KBM-7 (cell line): ENCODE measurements around the gene PINK1.

ENCODE experiments used
- DNase-seq: peaks from one replicate; pipeline ENCODE4 v3.0.0-alpha.2; 2015
- in situ Hi-C: fragments of 300-500 bp; cut with MboI; formaldehyde crosslinking; loops from 2 replicates; pipeline ENCODE4 v1.14.3; 2020; ENCODE audit warnings: low sequenced_read_pairs, low pct_unique_long_range_greater_than_20kb, mixed read lengths

Gene PINK1

DNA sequence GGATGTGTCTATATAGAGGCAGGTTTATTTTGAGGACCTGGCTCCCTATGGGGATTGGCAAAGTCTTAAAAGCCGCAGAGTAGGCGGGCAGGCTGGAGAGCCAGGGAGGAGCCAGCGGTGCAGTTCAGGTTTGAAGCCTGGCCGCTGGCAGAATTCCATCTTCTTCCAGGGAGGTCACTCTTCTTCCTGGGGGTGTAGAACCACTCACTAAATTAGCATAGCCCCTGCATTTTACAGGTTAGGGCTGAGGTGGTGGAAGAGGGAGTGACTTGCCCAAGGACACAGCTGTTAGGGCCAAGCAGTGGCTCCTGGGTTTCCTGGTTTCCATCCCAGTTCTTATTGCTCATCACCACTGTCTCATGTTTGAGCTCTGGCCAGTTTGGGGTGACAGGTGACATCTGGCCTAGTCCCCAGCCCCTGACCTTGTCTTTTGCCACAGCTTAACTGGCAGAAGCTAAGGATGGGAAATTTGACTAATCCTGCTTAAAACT is 1.4 kb downstream of the PINK1 start:
- peak; percentile 73 for DNase-seq
- in situ Hi-C loops: loop anchor here (10.0 kb wide), 1 partner anchor 60 kb away; no protein-coding TSS in a partner anchor

DNA sequence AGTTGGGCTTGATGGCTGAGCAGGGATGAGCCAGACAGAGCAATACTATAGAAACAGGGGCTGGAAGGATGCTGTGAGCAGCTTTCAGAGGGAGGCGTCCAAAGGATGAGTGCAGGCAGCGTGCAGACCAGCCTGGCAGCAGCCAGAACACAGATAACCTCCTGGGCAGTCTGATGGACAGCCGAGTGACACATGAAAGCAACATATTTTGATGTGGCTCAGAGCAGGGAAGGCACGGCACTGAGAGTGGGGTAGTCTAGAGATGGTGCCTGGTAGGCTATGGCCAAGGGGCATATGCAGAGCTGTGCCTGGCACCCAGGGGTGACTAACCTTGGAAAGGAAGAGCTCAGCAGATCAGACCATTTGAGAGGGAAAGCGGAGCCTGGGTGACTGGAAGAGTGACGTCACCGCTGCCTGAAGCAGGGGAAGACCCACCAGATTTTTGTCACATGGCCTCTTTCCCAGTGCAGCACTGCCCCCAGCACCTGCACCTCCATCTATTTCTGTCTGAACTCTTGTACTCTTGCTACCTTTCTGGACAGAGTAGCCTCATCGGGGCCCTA is 3.6 kb downstream of the PINK1 start:
- in situ Hi-C loops: loop anchor here (10.0 kb wide), 1 partner anchor 62 kb away; no protein-coding TSS in a partner anchor

DNA sequence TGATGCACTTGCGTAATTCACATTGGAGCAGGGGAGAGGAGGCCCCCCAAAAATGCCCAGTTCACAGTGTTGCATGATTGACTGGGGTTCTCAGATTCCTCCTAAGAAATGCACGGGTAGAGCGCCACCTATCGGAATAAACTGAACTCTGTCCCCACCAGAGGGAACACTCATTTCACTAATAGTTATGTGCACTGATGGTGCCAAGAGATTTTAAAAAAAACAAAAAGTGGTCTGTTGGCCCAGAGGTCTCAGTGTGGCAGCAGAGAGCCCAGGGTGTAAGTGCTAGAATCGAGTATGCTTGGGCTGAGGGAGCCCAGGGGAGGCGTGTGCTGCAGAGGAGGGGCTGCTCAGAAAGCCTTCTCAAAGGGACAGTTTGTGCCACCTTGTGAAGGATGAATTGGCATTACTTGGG is 6.9 kb downstream of the PINK1 start:
- peak; percentile 62 for DNase-seq
- in situ Hi-C loops: loop anchor here (10.0 kb wide), 1 partner anchor 125 kb away; no protein-coding TSS in a partner anchor

More for the DNA sequence above, 3.6 kb downstream of the PINK1 start:
- DNase-seq: no peak

DNA sequence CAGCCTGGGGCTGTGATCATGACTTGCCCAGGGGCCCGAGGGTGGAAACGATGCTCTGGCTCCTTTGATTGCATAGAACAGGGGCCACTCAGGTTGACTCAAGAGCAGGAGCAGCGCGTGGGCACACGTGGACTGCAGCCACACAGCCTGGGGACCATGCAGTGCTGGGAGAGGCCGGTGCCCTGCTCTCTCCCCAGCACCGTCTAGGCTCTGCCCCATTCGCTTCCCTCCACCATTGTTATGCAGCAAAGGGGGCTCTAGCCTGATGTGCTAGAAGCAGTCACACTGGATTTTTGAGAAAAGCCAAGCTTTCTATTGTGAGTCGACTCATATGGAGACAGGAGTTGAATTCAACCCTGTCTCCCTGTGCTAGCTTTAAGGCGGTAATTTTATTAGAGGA is 8.7 kb downstream of the PINK1 start:
- DNase-seq: no peak
- in situ Hi-C loops: loop anchor here (10.0 kb wide), 1 partner anchor 127 kb away; no protein-coding TSS in a partner anchor

DNA sequence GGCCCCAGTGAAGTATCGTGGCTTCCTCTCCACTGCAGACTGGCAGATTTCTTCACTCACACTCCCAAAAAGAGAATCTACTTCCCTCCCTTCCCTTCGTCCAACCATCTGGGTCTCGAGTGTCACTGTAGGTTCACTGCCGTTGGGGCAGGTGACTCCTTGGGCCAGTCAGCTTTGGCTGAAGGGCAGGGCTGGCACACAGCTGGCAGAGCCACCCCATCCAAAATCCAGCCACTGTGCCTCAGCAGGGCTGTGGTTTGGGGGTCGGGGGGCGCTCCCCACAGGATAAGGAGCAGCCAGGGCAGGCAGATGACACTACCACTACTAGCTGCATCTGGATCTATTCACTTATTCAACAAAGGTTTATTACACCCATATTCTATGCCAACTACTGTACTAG is 9.8 kb downstream of the PINK1 start:
- in situ Hi-C loops: loop anchor here (10.0 kb wide), 1 partner anchor 128 kb away; no protein-coding TSS in a partner anchor
- DNase-seq: no peak

DNA sequence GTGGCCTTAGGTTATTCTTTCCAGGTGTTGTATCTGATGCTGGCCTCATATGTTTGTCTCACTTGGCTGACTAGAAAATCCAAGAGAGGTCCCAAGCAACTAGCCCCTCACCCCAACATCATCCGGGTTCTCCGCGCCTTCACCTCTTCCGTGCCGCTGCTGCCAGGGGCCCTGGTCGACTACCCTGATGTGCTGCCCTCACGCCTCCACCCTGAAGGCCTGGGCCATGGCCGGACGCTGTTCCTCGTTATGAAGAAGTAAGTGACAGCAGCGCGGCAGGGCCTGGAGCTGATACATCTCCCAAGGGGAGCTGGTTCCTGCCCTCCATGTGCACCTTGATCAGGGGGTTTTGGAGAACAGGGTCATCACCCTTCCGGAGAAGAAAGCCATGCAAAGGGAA is 11.2 kb downstream of the PINK1 start:
- in situ Hi-C loops: loop anchor here (10.0 kb wide), 1 partner anchor 130 kb away; no protein-coding TSS in a partner anchor
- DNase-seq: no peak

DNA sequence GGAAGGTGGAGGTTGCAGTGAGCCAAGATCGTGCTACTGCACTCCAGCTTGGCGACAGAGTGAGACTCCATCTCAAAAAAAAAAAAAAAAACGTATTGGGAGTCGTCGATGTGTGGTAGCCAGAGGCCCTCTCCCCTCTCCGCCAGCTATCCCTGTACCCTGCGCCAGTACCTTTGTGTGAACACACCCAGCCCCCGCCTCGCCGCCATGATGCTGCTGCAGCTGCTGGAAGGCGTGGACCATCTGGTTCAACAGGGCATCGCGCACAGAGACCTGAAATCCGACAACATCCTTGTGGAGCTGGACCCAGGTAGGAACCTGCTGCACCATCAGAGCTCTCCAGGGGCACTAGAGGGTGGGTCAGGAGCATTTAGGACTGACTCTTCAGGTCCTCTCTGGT is 12.2 kb downstream of the PINK1 start:
- in situ Hi-C loops: loop anchor here (10.0 kb wide), 1 partner anchor 131 kb away; no protein-coding TSS in a partner anchor
- DNase-seq: no peak

DNA sequence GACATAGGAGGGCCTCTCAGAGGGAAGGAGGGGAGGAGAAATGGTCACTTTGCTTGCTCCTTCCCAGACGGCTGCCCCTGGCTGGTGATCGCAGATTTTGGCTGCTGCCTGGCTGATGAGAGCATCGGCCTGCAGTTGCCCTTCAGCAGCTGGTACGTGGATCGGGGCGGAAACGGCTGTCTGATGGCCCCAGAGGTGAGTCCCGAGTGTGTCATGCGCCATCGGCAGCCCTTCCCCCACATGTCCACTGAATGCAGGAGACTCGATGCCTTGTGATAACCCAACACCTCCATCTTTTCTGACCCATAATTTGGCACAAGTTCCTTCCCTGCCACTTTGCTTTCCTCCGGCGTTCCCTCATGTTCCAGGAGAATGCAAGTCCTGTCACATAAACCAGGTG is 15.2 kb downstream of the PINK1 start:
- DNase-seq: no peak
- in situ Hi-C loops: loop anchor here (10.0 kb wide), 1 partner anchor 134 kb away; no protein-coding TSS in a partner anchor

DNA sequence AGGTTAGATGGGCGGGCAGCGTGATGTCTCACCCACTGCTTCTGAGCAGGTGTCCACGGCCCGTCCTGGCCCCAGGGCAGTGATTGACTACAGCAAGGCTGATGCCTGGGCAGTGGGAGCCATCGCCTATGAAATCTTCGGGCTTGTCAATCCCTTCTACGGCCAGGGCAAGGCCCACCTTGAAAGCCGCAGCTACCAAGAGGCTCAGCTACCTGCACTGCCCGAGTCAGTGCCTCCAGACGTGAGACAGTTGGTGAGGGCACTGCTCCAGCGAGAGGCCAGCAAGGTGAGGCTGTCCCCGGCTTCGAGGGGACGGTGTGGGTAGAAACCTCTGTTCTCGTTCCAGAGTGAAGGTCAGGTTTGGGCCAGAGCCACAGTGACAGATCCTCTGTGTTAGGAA is 15.7 kb downstream of the PINK1 start:
- no peak for DNase-seq
- in situ Hi-C loops: loop anchor here (10.0 kb wide), 1 partner anchor 134 kb away; no protein-coding TSS in a partner anchor

DNA sequence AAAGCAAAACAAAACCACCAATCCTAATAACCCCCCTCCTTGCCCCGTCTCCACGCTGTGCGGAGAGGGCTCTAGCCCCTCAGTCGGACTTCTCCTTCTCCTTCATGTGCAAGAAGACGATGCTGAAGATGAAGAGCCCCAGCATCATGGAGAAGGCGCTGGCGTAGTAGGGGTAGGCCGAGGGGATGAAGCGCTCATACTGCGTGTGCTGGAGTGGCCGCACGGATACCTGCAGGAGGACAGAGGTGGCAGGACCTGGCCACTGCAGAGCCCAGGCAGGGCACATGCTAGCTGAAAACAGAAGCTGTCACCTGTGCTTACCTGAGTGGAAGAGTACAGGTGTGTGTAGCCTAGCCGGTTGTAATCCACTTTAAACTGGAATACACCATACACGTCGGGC is 19.0 kb downstream of the PINK1 start:
- in situ Hi-C loops: loop anchor here (25.0 kb wide), 1 partner anchor 740 kb away; the partner anchor contains the start of gene PLA2G2E
- no peak for DNase-seq

DNA sequence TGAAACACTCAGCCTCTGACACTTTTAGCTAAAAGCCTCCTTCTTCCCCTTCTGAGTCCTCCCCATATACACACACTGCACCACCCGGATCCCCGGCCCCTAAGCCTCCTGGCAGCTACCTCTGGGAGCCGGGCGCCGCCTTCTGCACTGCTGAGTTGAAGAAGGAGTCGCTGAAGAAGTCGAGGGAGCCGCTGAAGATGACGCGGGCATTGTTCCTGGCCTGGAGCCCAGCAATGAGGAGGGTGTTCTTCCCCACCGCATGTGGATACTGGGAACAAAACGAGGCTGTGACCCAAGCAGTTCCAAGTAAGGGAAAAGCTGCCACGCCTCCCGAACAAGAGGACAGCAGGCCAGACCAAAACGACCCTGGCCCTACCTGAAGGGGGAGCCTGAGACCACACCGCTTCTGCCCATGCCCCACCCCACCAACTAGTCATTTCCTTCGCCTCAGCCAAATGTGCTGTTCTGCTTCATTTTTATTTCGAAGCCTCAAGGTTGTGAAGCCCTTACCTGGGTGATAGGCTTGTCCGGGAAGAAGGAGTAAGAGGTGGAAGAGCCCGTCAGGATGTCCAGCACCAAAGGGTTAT is 20.9 kb downstream of the PINK1 start:
- DNase-seq: no peak
- in situ Hi-C loops: loop anchor here (25.0 kb wide), 1 partner anchor 742 kb away; the partner anchor contains the start of gene PLA2G2E

DNA sequence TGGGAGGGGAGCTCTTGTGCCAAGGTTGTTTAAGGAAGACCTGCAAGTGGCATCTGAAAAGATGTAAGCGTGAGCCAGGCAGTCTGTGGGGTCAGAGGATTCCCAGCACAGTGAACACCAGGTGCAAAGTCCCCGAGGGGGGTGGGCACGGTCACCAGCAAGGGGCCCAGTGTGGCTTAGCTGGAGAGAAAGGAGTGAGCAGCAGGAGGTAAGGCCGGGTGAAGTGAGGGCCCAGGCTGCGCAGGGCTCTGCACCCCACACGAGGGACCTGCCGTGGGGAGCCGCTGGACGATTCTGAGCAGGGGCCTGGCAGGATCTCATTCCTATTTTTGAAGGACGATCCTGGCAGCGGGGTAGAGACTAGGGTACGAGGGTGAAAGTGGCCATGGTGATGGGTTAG is 23.8 kb downstream of the PINK1 start:
- no peak for DNase-seq
- in situ Hi-C loops: loop anchor here (25.0 kb wide), 1 partner anchor 745 kb away; the partner anchor contains the start of gene PLA2G2E

DNA sequence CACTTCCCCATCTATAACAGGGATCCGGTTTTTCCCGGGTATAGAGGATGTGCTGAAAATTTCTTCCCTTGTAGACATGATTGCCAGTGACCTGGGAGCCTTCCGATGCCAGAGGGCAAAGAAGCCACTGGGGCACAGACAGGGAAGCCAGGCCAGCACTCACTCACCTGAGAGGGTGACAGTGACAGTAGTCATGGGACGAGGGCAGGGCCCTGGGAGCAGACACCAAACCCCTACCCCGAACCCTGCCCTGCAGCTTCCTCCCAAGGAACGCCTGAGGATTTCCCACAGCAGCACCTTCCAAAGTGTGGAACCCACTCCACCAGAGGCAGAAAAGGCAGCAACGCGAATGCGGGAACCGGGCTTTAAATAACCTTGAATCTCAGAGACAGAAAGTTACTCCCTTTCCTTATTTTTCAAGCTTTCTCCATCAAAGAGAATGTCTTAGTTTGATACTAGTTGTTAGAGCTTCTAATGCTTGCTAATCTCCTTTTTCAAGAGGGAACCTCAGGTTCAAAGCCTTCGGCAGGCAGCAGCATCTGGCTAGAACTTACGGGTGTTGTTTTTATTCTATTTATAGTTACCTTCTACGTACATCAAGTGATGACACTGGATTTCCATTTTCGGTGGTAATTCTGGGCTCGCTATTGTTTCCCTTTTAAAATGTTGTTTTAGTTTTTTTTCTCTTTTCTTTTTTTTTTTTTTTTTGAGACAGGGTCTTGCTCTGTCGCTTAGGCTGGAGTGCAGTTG is 25.1 kb downstream of the PINK1 start:
- in situ Hi-C loops: loop anchor here (25.0 kb wide), 1 partner anchor 746 kb away; the partner anchor contains the start of gene PLA2G2E
- DNase-seq: no peak

DNA sequence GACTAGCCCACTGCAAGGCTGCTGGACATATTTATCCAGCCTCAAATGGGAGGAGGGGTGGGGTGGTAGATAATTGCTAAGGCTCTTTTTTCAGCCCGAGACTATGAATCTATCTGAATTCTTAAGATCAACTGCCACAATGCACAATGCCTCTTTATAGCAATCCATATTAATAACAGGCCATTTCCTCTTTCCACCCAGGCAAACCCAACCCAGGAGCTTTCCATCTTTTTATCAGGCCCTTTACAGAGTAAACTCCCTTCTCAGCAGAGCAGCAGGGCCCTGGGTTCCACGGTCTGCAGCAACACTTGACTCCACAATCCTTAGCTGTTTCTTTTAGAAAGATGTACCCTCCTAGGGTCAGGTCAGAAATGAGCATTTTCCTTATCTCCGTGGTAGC is 27.1 kb downstream of the PINK1 start:
- in situ Hi-C loops: loop anchor here (25.0 kb wide), 1 partner anchor 748 kb away; the partner anchor contains the start of gene PLA2G2E
- no peak for DNase-seq

DNA sequence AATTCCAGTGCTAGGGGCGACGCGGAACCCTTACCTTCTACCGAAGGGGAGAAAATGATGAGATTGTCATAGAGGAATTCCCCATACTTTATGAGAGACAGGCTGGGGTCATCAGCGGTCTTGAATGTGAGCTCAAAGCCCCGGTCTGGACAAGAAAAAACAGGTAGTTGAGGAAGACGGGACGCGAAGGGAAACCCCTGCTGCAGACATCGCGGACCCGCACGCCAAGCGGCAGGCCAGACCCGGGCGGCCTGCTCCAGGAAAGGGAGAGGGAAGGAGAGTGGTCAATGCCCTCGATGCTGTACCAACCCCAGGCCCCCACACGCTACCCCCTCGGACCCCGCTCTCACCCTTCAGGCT is 27.6 kb downstream of the PINK1 start:
- peak; percentile 21 for DNase-seq
- in situ Hi-C loops: loop anchor here (25.0 kb wide), 1 partner anchor 749 kb away; the partner anchor contains the start of gene PLA2G2E

DNA sequence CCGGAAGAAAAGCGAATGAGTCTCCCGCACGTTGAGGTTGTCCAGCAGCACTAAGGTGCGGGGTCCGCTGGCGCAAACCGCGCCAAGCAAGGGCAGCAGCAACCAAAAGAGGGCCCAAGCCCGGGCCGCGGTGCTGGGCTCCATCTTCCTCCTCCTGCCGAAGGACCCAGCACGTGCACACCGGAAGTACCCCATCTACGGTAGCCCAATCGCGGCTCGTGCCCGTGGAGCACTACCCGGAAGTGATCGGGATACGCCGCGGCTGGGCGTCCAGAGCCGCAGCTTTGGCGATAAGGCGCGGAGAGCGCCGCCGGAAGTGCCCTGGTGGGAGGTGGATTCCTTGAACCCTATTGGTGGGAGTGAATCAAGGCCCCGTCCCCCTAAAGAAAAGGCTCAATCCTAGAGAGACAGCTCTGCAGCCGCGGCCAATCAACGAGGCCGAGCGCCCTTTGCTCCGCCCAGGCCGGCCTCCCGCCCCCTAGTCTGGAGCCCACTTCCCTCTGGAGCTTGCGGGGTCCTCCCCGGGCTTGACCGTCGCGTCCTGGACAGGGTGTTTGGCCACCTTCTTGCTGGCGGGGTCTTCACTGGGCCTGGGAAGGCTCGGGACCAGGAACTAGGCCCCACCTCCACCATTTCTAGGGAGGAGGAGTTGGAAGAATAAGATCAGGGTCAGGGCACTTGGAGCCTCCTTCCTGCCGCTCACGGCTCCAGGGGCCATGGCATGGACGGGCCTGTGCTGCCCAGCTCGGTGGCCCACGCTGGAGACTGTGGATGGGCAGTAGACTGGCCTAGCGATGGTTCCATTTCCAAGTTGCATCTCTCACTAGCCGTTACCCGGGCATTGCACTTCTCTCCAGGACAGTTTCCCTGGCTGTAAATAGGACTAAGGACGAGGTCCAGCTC is 28.2 kb downstream of the PINK1 start, which contains the start of gene DDOST:
Gene DDOST, minus strand, starts transcription at position 163 of the 903 bp plus-strand sequence. Its CDS starts 19 bp downstream, at position 144.
- in situ Hi-C loops: loop anchor here (25.0 kb wide), 1 partner anchor 749 kb away; the partner anchor contains the start of gene PLA2G2E

DNA sequence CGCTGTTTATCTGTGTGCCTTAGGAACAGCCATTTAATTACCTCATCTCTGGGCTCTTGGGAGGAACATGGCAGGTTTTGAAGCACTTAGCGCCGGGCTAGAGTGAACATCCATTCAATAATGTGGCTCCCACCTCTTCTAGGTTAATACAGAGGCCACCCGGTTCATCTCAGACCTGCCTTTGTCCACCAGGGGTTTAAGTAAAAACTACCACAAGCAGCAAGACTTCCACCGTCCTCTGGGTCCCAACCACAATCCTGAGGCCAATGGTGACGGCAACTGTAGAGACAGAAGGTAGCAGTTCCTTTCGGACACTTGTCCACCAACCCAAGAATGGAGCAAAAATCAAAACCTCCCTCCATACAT is 28.8 kb downstream of the PINK1 start:
- no peak for DNase-seq
- in situ Hi-C loops: loop anchor here (25.0 kb wide), 1 partner anchor 750 kb away; the partner anchor contains the start of gene PLA2G2E

More for the DNA sequence above, 28.2 kb downstream of the PINK1 start, which contains the start of gene DDOST:
- DNase-seq: peak; percentile 98

DNA sequence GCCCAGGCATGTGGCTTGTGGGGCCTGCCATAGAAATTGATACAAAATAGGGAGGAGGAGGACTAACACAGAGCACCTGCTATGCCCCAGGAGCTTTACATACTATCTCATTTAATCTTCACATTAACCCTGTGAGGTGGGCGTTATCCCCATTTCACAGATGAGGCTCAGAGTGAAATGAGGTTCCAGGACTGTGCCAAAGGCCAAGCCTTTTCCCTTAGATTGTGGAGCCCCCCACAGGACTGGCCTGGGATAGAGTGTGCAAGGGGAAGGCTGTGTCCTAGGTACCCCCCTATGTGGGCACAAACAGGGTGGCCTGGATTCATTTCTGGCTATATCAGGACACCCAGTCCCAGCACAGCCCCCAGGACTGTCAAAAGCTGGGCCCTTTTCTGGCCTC is 30.1 kb downstream of the PINK1 start:
- in situ Hi-C loops: loop anchor here (25.0 kb wide), 1 partner anchor 751 kb away; the partner anchor contains the start of gene PLA2G2E
- no peak for DNase-seq
